Sigmoid colon (tissue), 4 donors: ENCODE results near the gene SLC25A23.

Experiments used
- CTCF ChIP-seq, 4 experiments: fragments of 450-650 bp in 3 of 4; fragments of 200-600 bp in 1 of 4; IDR thresholded peaks; one replicate each; pipeline ENCODE4 v1.5.1; 2016 to 2019; ENCODE audit warnings: antibody characterized with exemption in 4 of 4, mild to moderate bottlenecking in 3 of 4, moderate library complexity in 2 of 4
- EP300 ChIP-seq, 4 donors: sonication (generic); formaldehyde crosslinking; IDR thresholded peaks; one replicate each; pipeline ENCODE4 v1.6.1; 2017; ENCODE audit warnings: antibody characterized with exemption in 4 of 4
- POLR2A ChIP-seq, 2 donors: fragments of 450-650 bp; IDR thresholded peaks; one replicate each; pipeline ENCODE4 v1.6.1; 2016; ENCODE audit warnings: antibody characterized with exemption in 2 of 2, mild to moderate bottlenecking in 2 of 2, moderate library complexity in 2 of 2
- POLR2AphosphoS5 ChIP-seq, 4 donors: sonication (generic); formaldehyde crosslinking; IDR thresholded peaks; one replicate each; pipeline ENCODE4 v1.6.1; 2017; ENCODE audit warnings: antibody characterized with exemption in 4 of 4

- TF ChIP-seq CTCF (IDR thresholded peaks at IDR 0.05) (no peak), EP300 (IDR thresholded peaks at IDR 0.05) (no peak), POLR2AphosphoS5 (IDR thresholded peaks at IDR 0.05) (no peak), POLR2A (IDR thresholded peaks at IDR 0.05) (no peak)
These were observed 6.7 kb downstream of the SLC25A23 start for GRCh38 chr19:6452899-6453298.
